HG02571 (cell line): Measurements from ENCODE around the gene ARHGAP33.

Source experiments
- ATAC-seq: cut with Tn5 transposase; IDR thresholded peaks from one replicate; pipeline ENCODE4 v1.9.1; 2021; ENCODE audit warnings: mild to moderate bottlenecking, moderate library complexity; ENCODE audit not compliant: unreplicated experiment

ARHGAP33 gene

GRCh38 chr19:35739275-35740107 lies 35.9 kb upstream of the ARHGAP33 start:
- no peak for ATAC-seq

- peak; percentile 4 for ATAC-seq
Measured at GRCh38 chr19:35740108-35740422, 35.3 kb upstream of the ARHGAP33 start.

- ATAC-seq, result peak; percentile 57
Measured at GRCh38 chr19:35740423-35741202, 34.8 kb upstream of the ARHGAP33 start.

GRCh38 chr19:35741203-35741515 lies 34.2 kb upstream of the ARHGAP33 start:
- no peak for ATAC-seq

GRCh38 chr19:35742121-35742724 lies 33.1 kb upstream of the ARHGAP33 start, which contains the start of gene IGFLR1:
IGFLR1 (minus strand) TSS chr19:35742452; CDS start chr19:35741180, 1,272 bp downstream.
- ATAC-seq, result no peak

- ATAC-seq, result no peak
Measured at GRCh38 chr19:35743640-35744429, 31.5 kb upstream of the ARHGAP33 start.

- peak; percentile 39 for ATAC-seq
Measured at GRCh38 chr19:35744430-35745327, 30.7 kb upstream of the ARHGAP33 start.

- ATAC-seq, result peak; percentile 37
Measured at GRCh38 chr19:35745328-35746086, 29.9 kb upstream of the ARHGAP33 start, which contains the start of the genes PSENEN and U2AF1L4. PSENEN (plus strand) TSS chr19:35745651; CDS start chr19:35745931, 280 bp downstream. U2AF1L4 (minus strand) TSS chr19:35745418; CDS start chr19:35745391, 27 bp downstream.

- no peak for ATAC-seq
Measured at GRCh38 chr19:35746087-35746462, 29.3 kb upstream of the ARHGAP33 start.

GRCh38 chr19:35746531-35746930 lies 28.8 kb upstream of the ARHGAP33 start:
- no peak for ATAC-seq

GRCh38 chr19:35748106-35749020 lies 27.0 kb upstream of the ARHGAP33 start, which contains the start of gene LIN37:
LIN37 (plus strand) TSS chr19:35748576; CDS start chr19:35748725, 149 bp downstream.
- ATAC-seq, result peak; percentile 55

- no peak for ATAC-seq
Measured at GRCh38 chr19:35750167-35750566, 25.2 kb upstream of the ARHGAP33 start.

- no peak for ATAC-seq
Measured at GRCh38 chr19:35751839-35752745, 23.3 kb upstream of the ARHGAP33 start.

GRCh38 chr19:35752746-35753350 lies 22.5 kb upstream of the ARHGAP33 start:
- no peak for ATAC-seq

- no peak for ATAC-seq
Measured at GRCh38 chr19:35753634-35754369, 21.6 kb upstream of the ARHGAP33 start.
